Measurements from ENCODE around the gene HDAC4.
"Not testable (repeated sequence)": the region's sequence is repeated elsewhere in the genome, so short reads cannot be mapped to it uniquely, and the experiment has no call there.

HDAC4 gene

DNA sequence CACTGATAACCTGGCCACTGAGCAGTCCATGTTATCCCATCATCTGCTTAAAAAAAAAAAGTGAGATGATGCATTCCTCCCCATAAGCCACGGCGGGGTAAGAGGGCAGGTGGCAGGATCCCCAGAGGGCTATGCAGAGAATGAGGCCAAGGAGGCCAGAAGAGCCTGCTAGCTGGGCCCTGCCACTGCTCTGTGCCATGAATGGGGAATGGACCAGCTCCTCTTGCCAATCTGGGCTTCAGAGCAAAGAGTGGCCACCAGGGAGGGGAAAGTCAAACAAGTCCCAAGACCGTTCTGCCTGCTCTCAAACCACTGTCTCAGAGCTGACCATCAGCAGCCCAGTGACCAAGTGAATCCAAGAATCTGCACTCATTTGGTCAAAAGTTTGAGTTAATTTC is 350.6 kb downstream of the HDAC4 start:
- no peak for DNase-seq (ENCODE audit: low read depth, low spot score)

GRCh38 chr2:239049421-239050251 is 351.2 kb downstream of the HDAC4 start:
- no peak for DNase-seq (ENCODE audit: low read depth, low spot score)

DNA sequence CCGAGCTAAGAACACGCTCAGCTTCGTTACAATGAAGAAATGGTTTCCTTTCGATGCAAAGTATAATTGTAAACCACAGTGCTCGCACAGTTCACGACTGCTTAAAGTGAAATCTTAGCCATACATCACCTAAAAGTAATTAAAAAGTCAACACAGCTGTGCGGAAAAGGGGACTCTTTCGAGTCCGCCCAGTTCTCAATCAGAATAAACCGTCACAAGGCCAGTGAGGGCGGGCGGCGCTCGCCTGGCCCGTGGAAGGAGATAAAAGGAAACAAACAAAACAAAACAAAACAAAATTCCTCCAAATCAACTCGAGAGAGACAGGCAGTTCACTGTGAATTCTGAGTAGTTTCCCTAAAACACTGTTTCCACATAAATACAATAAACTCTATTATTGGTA is 352.1 kb downstream of the HDAC4 start:
- DNase-seq (ENCODE audit: low read depth, low spot score), result no peak

- no peak for DNase-seq (ENCODE audit: low read depth, low spot score)
These were observed 353.0 kb downstream of the HDAC4 start for GRCh38 chr2:239047861-239048260.

- DNase-seq (ENCODE audit: low read depth, low spot score), result no peak
These were observed 353.4 kb downstream of the HDAC4 start for GRCh38 chr2:239047420-239047819.

GRCh38 chr2:239046822-239047221 is 354.0 kb downstream of the HDAC4 start:
- DNase-seq (ENCODE audit: low read depth, low spot score), result no peak

DNA sequence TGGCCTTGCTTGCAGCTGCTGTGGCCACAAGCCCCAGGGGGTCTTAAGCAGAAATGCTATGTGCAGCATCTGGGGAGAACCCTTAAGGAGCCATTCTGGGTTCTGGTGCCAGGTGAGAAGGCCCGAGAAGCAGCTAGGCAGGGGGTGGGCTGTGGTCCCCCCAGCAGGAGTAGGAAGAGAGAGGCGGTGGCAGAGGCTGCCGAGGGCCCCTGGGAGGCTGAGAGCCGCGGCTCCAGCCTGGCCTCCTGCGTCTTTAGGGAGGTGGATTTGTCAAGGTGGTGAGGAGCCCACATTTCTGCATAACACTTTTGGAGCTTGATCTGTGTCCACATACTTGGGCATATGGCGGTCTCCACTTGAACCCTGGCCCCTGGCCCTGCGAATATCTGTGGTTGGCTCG is 356.5 kb downstream of the HDAC4 start:
- no peak for DNase-seq (ENCODE audit: low read depth, low spot score)

DNA sequence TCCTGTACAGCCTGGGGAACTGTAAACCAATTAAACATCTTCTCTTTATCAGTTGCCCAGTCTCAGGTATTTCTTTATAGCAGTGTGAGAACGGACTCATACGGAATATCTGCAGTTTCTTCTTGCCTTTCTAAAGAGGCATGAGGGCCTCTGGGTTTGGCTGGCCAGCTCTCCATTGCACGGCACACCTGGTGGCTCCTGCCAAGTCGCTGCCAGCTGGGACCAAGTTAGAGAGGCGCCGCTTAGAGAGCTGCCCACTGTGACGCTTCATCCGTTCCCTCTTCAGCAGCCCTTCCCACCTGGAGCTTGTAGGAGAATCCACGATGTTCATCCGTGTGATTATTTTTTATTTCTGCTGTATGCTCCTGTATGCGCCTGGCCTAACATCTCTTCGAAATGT is 357.5 kb downstream of the HDAC4 start:
- DNase-seq (ENCODE audit: low read depth, low spot score), result no peak

- no peak for DNase-seq (ENCODE audit: low read depth, low spot score)
These were observed 358.1 kb downstream of the HDAC4 start for GRCh38 chr2:239042551-239043320.

DNA sequence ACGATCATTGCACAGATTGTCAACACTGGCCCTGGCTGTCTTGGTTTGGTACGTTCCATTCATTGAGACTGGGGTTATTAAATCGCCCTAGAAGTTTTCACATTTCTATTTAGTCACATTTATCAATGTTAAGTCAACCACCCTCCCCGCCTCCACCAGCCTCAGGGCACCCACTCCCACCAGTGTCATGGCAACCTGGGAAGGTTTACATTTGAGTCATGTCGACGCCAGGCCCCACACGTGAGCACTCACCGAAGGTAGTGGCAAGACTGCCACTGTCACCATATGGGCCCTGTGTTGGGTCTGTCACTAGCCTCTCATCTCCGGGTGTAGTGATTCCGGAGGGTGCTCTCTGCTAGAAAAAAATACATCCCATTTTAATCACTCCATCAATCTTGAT is 358.8 kb downstream of the HDAC4 start:
- DNase-seq (ENCODE audit: low read depth, low spot score), result no peak

DNA sequence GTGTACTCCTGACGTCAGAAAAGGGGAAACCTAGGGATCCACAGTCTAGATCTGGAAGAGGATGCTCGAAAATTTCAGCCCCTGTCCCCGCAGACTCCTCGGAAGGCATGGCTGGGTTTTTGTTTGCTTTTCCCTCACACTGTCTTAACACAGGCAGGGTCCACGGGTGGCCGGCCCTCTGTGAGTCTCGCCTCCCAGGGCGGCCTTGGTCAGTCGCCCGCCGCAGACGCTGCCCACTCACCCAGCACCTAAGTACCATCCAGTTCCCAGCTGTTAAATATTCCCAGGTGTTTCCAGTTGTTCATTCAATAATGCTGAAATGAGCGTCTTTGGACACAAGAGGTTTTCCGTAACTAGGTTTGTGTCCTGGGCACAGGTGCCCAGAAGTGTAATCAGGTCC is 359.8 kb downstream of the HDAC4 start:
- no peak for DNase-seq (ENCODE audit: low read depth, low spot score)

DNA sequence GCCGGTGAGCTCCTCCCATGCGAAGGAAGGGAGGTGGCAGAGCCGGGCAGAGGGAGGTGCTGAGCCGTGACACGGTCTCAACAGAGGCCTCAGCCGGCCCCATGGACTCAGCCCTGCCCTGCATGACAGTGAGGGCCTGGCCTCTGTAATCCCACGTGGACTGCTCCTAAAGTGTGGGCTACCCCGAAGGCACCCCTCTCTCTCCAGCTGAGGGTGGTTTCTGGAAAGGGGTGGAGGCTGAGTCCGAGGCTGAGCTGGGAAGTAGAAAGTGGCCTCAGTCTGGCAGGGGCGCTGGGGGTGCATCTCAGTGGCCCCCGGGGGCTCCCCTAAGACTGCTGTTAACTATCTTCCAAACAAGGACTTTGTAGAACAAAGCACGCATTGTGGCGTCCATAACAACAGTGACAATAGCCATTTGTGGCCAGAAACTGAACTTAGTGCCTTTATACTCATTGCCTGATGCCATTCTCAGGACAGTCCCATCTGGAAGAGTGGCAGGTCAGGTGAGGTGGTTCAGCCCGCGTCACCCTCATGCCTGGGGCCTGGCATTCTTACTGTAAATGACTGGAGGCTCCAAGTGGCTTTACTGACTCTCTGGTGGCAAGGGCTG is 360.6 kb downstream of the HDAC4 start:
- no peak for DNase-seq (ENCODE audit: low read depth, low spot score)

DNA sequence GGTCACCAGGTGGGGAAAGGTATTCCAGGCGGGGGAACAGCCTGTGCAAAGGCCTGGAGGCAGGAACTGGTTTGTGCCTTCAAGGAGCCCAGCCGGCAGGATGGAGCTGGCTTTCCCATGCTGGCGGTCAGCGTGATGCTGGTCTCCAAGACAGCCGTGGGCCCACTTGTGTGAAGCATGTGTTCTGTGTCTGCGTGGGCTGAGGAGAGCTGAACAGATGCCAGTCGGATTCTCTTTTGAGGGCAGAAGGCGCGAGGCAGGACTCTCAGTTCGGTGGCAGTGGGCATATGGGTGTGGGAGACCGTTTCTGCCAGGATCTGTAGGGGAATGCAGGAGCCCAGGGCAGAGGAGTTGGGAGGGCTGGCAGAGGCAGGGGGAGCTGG is 361.4 kb downstream of the HDAC4 start:
- DNase-seq (ENCODE audit: low read depth, low spot score), result no peak

GRCh38 chr2:239038773-239039478 is 361.9 kb downstream of the HDAC4 start:
- DNase-seq (ENCODE audit: low read depth, low spot score), result no peak

- not testable (repeated sequence) for DNase-seq (ENCODE audit: low read depth, low spot score)
These were observed 362.5 kb downstream of the HDAC4 start for GRCh38 chr2:239038284-239038683.

DNA sequence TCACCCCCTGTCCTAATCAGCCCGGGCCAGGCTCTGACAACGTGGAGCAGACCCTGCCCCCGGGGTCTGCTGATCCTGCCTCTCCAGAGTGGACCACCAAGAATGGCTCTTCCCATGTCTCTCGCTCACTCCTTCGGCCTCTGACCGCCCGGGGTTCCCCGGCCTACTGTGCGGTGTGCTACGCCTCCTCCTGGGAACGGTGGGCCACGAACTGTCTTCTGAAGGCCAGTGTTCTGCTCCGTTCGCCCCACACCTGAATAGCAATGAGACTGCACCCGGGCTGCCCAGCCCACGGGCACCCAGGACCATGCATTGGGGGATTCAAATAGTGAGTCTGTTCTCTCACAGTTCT is 363.3 kb downstream of the HDAC4 start:
- no peak for DNase-seq (ENCODE audit: low read depth, low spot score)

- no peak for DNase-seq (ENCODE audit: low read depth, low spot score)
These were observed 363.8 kb downstream of the HDAC4 start for GRCh38 chr2:239036819-239037558.

DNA sequence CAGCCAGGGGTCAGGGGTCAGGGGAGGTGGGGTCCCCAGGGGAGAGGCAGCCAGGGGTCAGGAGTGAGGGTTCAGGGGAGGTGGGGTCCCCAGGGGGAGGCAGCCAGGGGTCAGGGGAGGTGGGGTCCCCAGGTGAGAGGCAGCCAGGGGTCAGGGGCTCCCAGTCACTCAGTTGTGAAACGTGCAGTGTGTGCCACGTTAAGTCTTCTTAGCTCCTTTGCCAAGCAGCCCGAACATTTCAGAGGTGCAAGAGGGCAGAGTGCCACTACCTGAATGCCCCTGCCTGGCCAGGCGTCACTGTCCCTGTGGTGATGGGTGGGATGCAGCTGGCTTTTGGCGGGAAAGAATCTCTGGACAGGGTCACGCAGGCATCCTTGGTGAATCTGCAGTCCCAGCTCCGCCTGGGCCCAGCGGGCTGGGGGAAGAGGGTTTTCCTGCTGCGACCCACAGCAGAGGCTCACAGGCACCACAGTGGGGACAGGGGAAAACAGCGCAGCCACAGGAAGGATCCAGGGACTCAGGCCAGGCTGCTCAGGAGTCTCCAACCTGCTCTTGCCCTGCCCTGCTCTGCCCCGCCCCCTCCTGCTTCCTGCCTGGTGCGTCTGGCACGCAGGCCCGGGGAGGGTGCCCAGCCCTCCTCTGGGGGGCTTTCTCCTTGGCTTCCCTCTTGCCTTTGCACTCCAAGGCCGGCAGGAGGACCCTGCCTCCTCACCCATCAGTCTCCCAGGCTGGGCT is 364.7 kb downstream of the HDAC4 start:
- no peak for DNase-seq (ENCODE audit: low read depth, low spot score)

DNA sequence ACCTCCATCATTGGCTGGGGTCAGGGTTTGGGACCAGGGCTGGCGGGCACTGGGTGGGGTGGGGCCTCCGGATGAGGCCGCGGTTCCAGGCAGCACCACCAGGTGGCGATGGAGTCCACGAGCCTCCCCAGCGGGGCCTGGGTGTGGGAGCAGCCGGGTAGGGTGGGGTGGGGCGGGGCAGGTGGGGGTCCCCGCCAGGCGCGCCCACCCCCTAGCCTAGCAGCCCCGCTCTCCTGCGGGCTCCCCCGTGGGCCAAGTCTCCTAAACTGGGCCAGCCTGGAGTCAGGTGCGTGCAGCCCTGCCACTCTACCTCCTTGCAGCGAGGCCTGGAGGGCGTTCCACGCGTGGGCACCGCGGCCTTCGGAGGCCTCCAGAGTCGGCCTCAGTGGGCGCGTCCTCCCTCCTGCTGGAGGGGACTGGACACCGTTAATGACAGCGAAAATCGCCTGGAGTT is 365.4 kb downstream of the HDAC4 start:
- DNase-seq (ENCODE audit: low read depth, low spot score), result no peak

GRCh38 chr2:239034561-239035341 is 366.1 kb downstream of the HDAC4 start:
- DNase-seq (ENCODE audit: low read depth, low spot score), result no peak
